Activated CD4-positive, alpha-beta T cell treated with anti-CD3 and anti-CD28 coated beads, Interleukin-10, Interleukin-2, amounts not matched to agents 100 ng/mL and 50 ng/mL, durations not matched to agents 16 hours and 8 hours (primary cell): Measurements from ENCODE around the gene NAA80.
"Not testable (repeated sequence)": the region's sequence is repeated elsewhere in the genome, so short reads cannot be mapped to it uniquely, and the experiment has no call there.

Experiments used
- DNase-seq: peaks from one replicate; pipeline ENCODE4 v3.0.0-alpha.2; 2020

The NAA80 gene

DNA sequence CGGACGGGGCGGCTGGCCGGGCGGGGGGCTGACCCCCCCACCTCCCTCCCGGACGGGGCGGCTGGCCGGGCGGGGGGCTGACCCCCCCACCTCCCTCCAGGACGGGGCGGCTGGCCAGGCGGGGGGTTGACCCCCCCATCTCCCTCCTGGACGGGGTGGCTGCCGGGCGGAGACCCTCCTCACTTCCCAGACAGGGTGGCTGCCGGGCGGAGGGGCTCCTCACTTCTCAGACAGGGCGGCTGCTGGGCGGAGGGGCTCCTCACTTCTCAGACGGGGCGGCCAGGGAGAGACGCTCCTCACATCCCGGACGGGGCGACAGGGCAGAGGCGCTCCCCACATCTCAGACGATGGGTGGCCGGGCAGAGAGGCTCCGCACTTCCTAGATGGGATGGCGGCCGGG lies 12.8 kb upstream of the NAA80 start:
- not testable (repeated sequence) for DNase-seq

DNA sequence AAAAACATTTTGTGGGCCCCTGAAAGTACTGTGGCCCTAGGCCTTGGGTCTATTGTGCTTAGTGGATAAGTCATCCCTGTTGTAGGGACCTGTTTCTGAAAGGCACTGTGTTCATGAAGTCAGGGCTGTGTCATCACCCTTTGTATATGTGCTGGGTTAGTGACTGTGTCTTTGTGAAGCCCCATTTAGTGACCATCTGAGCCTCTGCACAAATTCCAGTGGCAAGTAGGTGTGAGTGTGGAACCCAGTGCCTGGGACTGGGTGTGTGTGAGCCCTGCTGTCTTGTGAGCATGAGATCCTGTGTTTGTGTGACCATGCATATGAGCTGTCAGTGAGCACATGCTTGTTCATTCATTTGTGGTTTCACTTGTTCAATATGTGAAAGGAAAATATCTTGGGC lies 5.4 kb upstream of the NAA80 start:
- no peak for DNase-seq

DNA sequence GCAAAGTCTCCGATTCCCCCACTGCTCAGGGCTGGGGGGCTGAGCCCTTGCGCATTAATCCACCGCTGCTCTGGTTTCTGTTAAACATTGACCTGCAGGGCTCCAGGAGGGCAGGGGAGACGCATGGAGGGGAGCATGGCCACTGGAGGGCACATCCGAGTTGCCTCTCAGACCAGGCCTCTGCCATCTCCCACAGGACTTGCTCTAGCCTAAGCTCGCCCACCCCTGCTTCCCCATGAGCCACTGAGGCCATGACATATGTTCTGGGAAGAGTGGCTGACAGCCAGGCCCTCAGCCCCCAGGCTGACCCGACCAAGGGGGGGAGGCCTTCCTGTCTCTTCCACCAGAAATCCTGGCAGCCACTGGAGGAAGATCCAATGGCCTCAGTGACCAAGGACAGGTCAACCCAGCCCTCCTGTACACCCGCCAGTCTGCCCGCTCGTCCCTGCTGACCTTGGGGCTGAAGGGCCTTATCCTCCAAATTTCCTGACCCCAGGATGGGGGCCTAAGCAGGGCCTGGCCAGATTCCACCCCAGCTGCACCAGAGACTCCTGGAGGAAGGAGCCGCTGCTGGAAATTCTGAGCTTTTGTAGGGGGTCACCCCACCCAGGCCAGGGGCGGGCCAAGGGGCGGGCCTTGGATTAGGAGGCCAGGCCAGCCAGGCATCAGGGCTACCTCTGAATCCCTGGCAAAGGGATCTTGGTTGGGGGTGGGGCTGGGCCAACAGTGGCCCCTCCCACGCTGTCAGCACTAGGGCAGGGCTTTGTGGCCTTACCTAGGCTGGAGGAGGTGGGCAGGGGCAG lies 4.0 kb upstream of the NAA80 start, which contains the start of gene HYAL1:
Gene HYAL1, minus strand, starts transcription at position 562 of the 803 bp plus-strand sequence. CDS start 618 bp downstream, outside the sequence.
- no peak for DNase-seq

DNA sequence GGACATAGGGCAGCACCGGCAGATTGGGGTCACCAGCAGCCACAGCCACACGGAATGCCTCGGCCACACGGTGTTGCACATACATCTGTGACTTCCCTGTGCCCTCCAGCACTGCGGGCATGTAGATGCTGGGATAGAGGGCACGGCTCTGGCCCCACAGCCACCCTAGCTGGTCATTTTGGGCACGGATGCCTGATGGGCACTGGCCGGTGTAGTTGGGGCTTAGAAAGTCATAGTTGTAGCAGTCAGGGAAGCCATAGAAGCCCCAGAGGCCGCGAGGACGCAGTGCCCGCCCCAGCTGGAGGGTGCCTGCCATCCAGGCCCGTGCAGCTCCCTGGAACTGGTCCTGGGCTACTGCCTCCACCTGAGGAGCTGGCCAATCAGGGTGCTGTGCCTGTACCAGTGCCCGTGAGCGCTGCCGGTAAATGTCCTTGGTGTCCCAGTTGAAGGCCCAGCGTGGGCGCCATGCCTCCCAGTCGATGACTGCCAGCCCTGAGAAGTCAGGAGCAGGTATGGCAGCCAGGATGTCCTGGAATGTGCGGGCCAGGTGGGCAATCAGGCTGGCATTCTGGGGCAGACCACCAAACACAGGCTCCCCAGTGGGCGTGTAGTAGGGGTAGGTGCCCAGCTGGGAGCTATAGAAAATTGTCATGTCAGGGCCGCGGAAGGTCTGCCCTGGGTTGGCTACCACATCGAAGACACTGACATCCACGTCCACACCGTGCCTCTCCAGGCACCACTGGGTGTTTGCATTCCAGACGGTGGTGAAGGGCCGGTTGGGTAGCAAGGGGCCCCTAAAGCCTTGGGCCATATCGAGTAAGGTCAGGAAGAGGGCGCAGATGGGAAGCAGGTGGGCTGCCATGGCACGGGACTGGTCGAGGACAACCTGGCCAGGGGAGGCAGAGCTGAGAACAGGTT lies 3.1 kb upstream of the NAA80 start:
- DNase-seq = no peak

DNA sequence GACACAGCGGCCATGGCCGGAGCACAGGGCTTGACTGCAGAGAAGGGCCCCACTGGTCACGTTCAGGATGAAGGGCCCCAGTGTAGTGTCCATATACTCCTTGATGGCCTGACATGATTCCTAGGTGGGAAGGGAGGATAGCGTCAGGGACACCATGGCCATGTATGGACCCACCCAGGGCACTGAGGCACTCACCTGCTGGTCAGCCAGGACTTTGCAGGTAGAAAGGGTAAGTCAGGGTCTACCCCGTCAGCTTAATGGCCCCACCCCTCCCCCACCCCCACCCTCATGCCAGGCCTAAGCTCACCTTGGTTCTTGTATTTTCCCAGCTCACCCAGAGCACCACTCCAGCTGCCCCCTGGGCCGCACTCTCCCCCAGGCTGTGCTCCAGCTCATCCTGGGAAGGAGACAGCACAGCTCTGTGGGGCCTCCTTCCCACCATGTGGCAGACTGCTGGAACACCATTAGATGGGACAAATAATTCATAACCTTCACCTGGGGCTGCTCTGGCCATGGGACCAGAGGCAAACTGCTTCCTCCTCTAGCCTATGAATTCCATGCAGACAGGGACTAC lies 1.6 kb upstream of the NAA80 start:
- no peak for DNase-seq

DNA sequence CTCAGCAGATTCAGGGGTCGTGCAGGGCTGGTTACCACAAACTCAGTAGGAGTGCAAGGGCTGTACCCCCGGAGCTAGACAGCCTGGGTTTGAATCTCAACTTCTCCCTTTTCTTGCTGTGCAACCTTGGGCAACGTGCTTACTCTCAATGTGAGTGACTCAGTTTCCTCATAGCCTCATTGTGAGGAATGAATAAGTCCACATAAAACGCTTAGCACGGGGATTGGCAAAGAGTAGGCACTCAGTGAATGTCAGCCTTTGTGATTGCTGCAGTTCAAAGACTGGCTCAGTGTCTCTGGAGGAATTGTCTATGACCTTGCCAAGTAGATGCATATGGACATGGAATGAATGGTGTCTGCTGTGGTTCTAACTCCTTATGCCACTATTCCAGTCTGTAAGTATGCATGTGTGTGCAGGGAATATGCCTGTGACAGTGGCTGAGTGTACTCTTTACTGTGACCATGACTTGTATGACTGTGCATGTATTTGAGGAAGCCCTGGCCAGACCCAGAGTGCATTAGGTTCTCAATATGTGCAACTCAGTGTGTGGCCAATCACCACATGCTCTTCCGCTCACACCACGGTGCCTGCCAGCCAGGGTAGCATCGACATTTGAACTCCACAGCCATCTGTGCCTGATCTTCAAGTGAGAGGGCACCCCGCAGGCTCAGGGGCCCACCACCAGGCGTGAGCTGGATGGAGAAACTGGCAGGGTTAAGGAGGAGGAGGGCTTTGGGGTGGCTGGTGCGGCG lies 900 bp upstream of the NAA80 start:
- DNase-seq = peak; percentile 34

DNA sequence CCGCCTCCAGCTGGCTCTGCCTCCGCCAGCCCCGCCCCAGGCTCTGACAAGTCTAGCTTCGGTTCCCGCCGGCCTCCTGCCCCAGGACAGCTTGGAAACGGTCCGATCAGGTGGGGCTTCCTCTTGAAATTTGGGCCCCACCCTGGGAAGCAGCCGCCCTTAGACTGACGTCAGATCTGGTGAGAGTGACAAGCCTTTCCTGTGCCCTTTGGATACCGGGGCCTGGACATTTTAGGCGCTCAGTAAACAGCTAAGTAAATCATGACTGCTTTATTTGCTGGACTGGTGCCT lies 378 bp upstream of the NAA80 start:
- DNase-seq = no peak

DNA sequence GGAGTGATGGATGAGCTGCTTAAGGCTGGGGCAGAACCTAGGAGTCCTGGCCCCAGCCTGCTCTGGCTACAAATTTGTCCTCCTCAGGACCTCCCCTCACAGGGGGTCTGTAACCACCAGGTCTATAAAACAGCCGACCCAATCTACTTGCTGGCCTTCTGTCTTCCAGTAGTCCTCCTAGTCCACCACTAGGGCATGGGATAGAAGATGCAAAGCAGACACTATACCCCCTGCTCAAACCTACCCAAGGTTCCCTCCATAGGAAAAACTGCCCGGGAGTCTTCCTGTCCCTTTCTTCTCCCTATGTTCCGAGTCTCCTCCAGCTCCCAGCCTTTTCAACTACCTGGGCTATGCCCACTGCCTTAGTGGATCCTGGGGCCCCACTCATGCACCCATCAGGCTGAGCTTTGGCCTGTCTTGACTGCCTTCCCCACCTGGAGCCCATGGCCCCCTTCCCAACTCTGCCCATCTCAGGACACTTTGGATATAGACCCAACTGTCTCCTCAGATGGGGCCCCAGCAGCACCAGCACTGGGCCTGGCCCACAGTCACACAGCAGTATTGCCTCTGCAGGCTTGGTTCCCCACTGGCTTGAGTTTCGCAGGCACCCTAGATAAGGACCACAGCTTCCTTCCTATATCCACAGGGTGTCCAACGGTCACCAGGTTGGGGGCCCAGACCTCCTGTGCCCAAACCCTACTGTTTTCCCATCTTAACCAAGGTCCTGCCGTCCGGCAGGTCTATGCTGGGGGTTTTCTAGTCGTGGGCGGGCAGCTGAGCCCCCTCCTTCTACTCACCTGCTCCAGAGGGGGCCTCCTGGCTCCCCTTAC lies 1.1 kb downstream of the NAA80 start:
- no peak for DNase-seq

DNA sequence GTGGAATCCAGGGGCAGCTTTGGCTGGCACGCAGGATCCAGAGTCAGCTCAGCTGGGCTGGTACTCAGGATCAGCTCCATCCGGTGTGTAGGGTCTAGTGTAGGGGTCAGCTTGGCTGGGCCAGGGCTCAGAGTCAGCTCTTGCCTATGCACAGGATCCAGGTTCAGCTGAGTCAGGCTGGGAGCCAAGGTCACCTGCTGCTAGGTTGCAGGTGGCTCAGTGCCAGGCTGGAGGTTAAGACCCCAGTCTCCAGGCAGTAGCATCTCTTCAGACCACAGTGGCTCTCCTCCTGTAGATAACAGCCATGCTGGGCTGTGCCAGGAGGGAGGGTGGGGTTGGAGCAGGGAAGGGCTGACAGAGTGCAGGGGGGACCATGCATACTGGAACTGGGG lies 1.8 kb downstream of the NAA80 start:
- no peak for DNase-seq

DNA sequence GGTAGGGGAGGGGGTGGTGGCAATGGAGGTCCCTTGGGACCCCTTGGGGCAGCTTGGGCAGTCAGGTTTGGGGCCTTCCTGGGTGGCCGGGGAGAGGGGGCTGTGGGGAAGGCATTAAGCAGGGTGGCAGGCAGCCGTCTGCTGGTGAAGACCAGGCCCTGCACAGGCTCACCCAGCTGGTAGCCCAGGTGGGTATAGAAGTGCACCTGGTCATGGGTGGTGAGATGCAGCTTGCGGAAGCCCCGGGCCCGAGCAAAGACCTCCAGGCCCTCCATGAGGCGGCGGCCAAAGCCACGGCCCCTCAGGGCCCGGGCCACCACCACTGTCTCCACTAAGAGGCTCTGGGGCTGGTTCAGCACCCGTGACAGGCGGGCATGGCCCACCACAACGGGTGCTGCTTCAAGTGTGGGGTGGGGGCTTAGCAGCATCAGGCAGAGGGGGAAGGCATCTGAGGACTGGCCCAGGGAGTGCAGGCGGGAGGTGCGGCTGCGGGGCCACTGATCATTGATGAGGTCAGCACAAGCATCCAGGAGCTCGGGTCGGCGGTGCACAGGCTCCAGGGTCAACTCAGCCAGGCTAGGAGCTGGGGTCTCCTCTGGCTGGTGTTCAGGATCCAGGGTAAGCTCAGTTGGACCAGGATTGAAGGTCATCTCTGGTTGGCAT lies 2.4 kb downstream of the NAA80 start:
- DNase-seq = no peak

DNA sequence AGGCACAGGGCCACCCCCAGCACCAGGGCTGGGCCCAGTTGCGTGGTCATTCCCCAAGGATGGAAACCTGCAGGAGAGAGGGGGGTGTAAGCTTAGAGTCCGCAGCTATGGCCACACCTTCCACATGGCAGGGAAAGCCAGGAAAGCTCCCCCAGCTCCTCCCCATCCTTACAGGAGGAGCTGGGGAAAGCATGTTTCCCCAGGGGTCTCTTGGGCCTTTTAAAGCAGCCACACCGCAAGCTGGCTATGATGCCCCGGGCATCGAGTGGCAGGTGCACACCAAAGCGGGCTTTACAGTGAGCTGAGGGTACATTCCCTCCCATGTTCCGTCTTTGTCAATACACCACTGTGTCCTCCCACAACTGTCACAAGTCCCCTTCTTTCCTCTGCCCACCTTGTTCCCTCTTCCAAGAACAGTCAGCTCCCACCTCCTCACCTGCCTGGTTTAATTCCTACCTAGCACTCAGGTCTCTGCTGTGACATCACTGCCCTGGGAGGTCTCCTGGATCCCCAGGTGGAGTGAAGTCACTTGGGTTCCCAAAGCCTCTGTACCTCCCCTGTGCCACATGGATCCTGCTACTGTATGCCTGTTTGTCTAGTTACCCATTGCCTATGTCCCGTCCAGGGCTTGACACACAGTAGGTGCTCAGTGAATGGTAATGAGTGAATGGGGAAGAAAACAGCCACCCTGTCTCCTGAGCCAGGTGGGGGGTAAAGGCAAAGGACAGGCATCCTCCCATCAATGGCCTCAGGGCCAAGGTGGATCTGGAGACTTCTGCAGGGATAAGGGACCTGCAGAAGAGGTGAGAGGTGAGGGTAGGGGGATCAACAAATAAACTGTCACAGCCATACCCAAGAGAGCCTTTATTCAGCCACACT lies 3.4 kb downstream of the NAA80 start:
- DNase-seq = no peak

DNA sequence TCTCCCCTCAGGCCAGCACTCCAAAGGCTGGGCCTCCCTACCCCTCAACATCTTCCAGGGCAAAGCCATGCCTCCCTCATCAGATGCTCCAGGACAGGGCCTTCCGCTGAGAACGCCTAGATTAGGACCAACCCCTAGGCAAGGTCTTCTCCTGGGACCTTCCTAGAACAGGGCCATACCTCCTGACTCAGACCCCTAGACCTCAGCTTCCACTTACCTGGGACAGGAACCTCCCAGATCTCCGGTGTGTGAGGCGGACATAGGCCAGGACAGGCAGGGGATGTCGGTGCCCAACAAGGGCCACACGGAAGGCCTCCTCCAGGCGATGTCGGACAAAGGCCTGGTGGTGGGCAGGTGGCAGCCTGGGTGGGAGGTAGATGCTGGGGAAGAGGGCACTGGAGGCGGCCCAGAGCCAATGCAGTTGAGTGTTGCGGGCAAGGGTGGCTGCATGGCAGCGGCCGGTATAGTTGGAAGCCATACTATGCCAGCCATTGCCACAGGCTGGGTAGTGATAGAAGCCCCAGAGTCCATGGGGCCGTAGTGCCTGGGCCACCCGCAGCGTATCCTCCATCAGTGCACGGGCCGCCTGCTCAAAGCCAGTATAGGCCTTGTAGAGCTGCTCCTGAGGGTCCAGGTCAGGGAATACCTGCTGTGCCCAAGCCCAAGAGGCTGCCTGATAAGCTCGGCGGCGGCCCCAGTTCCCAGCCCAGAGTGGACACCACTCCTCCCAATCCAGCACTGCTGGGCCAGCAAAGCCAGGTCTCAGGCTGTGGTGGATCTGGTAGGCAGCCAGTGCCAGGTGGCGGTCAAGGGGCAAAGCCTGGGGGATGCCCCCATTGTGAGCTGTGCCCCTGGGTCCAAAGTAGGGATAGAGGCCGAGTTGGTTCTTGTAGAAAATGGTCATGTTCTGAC lies 4.5 kb downstream of the NAA80 start:
- DNase-seq = no peak

DNA sequence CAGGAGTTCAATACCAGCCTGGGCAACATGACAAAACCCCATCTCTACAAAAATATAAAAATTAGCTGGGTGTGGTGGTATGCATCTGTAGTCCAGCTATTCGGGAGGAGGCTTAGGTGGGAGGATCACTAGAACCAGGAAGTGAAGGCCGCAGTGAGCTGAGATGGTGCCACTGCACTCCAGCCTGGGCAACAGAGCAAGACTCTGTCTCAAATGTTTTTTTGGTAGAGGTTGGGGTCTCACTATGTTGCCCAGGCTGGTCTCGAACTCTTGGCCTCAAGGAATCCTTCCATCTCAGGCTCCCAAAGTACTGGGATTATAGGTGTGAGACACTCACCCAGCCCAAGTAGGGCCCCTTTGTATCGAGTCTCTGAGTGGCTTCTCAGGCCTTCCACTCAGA lies 5.1 kb downstream of the NAA80 start:
- DNase-seq = no peak

DNA sequence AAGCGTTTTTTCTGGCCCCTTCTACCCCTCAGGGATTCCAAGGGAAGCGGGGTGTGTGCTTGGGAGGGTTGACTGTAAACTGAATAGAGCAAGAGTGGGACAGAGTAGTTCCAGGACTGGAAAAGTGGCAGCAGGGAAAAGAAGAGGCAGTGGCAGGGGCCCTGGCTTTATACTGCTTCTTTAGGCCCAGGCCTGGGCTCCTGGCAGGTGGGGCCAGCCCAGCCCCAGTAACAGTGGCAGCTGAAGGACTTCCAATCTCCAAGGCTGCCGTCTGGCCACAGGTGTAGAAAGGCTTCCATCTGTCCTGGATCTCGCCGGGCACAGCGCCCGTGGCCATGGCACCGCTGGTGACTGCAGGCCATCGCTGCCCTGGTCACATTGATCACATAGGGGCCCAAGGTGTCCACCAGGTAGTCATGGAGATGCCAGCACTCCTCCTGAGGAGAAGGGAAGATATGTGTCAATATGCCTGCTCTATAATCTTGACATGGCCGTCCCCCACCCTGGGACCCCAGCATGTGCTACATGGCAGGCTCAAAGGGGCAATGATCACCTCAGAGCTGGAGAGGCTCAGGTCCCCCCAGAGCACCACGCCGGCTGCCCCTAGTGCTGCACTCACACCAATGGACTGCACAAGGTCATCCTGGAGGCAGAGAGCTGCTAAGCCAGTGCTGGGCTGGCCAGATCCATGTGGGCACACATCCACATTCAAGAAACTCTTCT lies 6.0 kb downstream of the NAA80 start:
- DNase-seq = no peak

DNA sequence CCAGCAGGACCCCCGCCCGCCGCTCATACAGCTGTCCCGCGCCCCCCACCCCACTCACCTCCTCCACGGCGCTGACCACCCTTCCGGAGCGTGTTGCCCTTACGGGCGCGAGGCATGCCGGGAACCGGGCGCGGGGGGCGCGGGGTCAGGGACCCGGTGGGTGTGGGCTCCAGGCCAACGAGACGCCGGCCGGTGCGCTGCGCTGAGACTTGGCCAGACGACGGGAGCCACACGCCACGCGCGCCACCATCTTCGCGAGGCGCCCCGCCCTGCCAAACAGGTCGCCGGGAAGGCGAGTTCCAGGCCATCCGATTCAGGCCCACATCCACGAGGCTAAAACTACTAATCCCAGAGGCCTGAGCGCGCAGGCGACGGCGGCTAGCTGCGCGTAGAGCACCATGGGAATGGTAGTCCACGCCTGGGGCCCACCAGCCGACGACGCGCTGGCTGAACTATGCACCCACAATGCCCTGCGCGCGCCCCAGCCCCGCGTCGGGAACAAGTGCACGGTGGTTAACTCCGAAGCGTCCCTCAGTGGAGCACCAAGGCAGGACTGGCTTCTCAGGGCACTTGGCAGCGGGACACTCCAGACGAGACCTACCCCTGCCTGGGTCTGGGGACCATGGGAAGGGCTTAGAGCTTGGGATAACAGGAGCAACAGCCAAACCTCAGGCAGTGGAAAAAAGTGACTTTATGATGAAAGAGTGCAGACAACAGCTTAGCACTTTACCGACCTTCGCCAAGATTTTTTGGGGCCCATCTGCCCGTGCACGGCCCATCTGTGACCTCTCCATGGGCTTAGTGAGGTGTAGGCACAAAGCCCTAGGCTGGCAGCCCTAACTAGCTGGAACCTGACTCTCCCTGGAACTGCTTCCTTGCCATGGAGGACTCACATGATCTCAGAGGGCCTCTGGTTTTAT lies 6.8 kb downstream of the NAA80 start, which contains the start of gene IFRD2:
Gene IFRD2, minus strand, starts transcription at position 271 of the 920 bp plus-strand sequence. Its CDS starts 155 bp downstream, at position 116.
- DNase-seq = peak; percentile 99

DNA sequence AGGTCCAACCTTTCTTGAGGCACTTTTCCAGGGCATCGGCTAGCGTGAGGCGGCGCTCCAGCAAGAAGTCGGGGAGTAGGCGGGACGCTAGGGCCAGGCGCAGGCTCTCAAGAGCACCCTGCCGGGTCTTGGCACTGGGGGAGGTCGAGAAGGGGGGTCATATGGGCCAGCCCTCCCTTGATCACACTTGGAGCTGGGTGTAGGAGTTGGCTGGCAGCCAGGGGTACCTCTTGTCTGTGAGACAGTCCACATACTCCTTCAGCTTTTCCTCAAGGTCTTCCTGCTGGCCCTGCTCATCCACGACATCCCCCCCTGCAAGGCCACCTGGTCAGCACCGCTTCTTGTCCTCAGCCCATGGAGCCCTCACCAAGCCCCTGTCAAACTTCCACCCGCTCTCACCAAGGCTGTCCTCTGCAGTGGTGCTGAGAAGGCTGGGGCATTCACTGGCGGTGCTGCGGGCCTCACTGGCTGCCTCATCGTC lies 9.0 kb downstream of the NAA80 start:
- no peak for DNase-seq

DNA sequence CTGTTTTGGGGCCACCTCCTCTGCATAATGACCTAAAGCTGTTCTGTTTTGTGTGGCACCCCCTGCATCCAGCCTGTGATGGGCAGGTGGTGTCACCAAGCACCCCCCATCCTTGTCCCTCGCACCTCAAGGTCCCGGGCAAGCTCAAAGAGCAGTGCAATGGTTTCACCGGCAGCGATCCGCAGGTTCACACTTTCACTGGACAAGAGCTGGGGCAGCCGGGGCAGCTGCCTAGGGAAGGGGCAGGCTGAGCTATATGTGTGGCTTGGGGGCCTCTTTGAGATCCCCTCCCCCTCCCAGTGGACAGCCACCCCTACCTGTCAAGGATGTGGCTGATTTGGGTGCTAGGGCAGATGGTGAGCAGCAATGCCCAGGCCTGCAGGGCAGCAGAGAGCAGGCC lies 10.1 kb downstream of the NAA80 start:
- no peak for DNase-seq
